K562 (cell line): ENCODE data around the gene NCBP2. TPM values are rescaled to one million over a fixed set of nuclear protein-coding genes. Genes with fewer than 3 reads are reported as not detected.

Experiments used
- ATAC-seq: fragments of 200-7000 bp; cut with Tn5 transposase; 3 replicates; pipeline ENCODE4 v1.9.1; 2020; ENCODE audit warnings: moderate library complexity
- BruUV-seq: library from RNA; stranded (reverse); fragments of 400-500 nt; replicated peaks from 2 replicates; lab custom pipeline; 2021; lab: Mats Ljungman, UMichigan
- CTCF ChIA-PET: fragments of 300-600 bp; formaldehyde crosslinking; extraction: SDS; loops from one replicate; lab custom pipeline; 2021; ENCODE audit warnings: low intra/inter-chr PET ratio; lab: Yijun Ruan, JAX
- POLR2A ChIA-PET: fragments of 300-600, 350-650 bp; sonication (Branson Sonifier 250); formaldehyde crosslinking; extraction: SDS; loops from one replicate; lab custom pipeline; 2021; ENCODE audit warnings: antibody characterized with exemption, inconsistent platforms; lab: Yijun Ruan, JAX
- DNase-seq, 4 experiments: peaks; one replicate each; pipeline versions ENCODE4 v3.0.0 to v3.0.0-alpha.2; 2011 to 2018; ENCODE audit warnings: low spot score in 3 of 4, mixed read lengths in 3 of 4; ENCODE audit errors: extremely low read depth in 1 of 4
- FAIRE-seq: peaks from 2 replicates; lab custom pipeline; 2011; peaks lifted over from hg19 to GRCh38; lab: Jason Lieb, UNC
- H2AFZ ChIP-seq: 2 replicates; pipeline ENCODE4 v1.6.0; 2011; ENCODE audit warnings: low read depth, low read length, control low read depth, inconsistent platforms
- H3K27ac ChIP-seq: fragments of 200-600 bp; 3 replicates; pipeline ENCODE4 v1.8.0; 2011; ENCODE audit warnings: low read depth, mild to moderate bottlenecking, control low read depth, inconsistent platforms, low read length, moderate library complexity, mixed read lengths; ENCODE audit errors: extremely low read depth
- H3K27me3 ChIP-seq, 2 experiments: fragments of 300-600 bp in 1 of 2; 2 replicates in 1 of 2; 3 replicates in 1 of 2; pipeline versions ENCODE4 v1.6.0 to v1.8.0; 2011; ENCODE audit warnings: inconsistent platforms in 2 of 2, low read length in 2 of 2, mild to moderate bottlenecking in 1 of 2, mixed read lengths in 1 of 2, moderate library complexity in 1 of 2; ENCODE audit not compliant: control insufficient read depth in 2 of 2, insufficient read depth in 2 of 2
- H3K36me3 ChIP-seq: fragments of 300-600 bp; 3 replicates; pipeline ENCODE4 v1.8.0; 2011; ENCODE audit warnings: mild to moderate bottlenecking, low read length, inconsistent platforms; ENCODE audit not compliant: control insufficient read depth, insufficient read depth
- H3K4me1 ChIP-seq, 2 experiments: fragments of 200-600 bp in 1 of 2; replicated peaks in 1 of 2; 2 replicates in 1 of 2; 3 replicates in 1 of 2; pipeline versions ENCODE4 v1.5.1 to v1.8.0; 2011; ENCODE audit warnings: inconsistent platforms in 2 of 2, low read length in 2 of 2, mild to moderate bottlenecking in 1 of 2, mixed read lengths in 1 of 2, moderate library complexity in 1 of 2; ENCODE audit not compliant: control insufficient read depth in 2 of 2, insufficient read depth in 2 of 2
- H3K4me2 ChIP-seq: 2 replicates; pipeline ENCODE4 v1.6.1; 2011; ENCODE audit warnings: low read length, control low read depth, inconsistent platforms, mixed read lengths; ENCODE audit not compliant: insufficient read depth
- H3K4me3 ChIP-seq: fragments of 200-600 bp; sonication (generic), shearing (Covaris generic); 2 replicates; pipeline ENCODE4 v1.5.1; 2016; ENCODE audit warnings: control low read depth, inconsistent platforms
- H3K79me2 ChIP-seq: fragments of 200-600 bp; 3 replicates; pipeline ENCODE4 v1.8.0; 2011; ENCODE audit warnings: low read length, inconsistent platforms; ENCODE audit not compliant: control insufficient read depth, insufficient read depth
- H3K9ac ChIP-seq, 2 experiments: 2 replicates each; pipeline versions ENCODE4 v1.6.0 to v1.6.1; 2011; ENCODE audit warnings: low read depth in 2 of 2, low read length in 2 of 2, control low read depth in 1 of 2, inconsistent platforms in 1 of 2, mild to moderate bottlenecking in 1 of 2, mixed read lengths in 1 of 2; ENCODE audit not compliant: insufficient read depth in 1 of 2
- H3K9me1 ChIP-seq: one replicate; pipeline ENCODE4 v1.6.0; 2011; ENCODE audit warnings: inconsistent platforms, mild to moderate bottlenecking, low read length, moderate library complexity; ENCODE audit not compliant: control insufficient read depth, insufficient read depth
- H3K9me3 ChIP-seq: replicated peaks from 2 replicates; pipeline ENCODE4 v1.5.1; 2011; ENCODE audit warnings: low read depth, low read length, inconsistent platforms; ENCODE audit not compliant: control insufficient read depth, insufficient read depth
- H4K20me1 ChIP-seq: replicated peaks from 2 replicates; pipeline ENCODE4 v1.6.1; 2011; ENCODE audit warnings: low read length, inconsistent platforms, mixed read lengths; ENCODE audit not compliant: control insufficient read depth, insufficient read depth
- NCOA1 ChIP-seq: fragments of 450-650 bp; IDR thresholded peaks from 2 replicates; pipeline ENCODE4 v1.6.1; 2016; ENCODE audit warnings: low read depth
- RFX5 ChIP-seq: IDR thresholded peaks from 2 replicates; pipeline ENCODE4 v1.6.1; 2011; ENCODE audit warnings: low read depth, mild to moderate bottlenecking, improper control_type of control experiment, low read length
- WGBS: fragments of 100-300 bp; shearing (Covaris generic); methylation state at CpG from one replicate; pipeline ENCODE4 v1.1.6; 2016; ENCODE audit warnings: low coverage, mixed read lengths; ENCODE audit not compliant: insufficient coverage; ENCODE audit errors: missing lambda C conversion rate; 5-methylcytosine and 5-hydroxymethylcytosine counted together
- in situ Hi-C: fragments of 300-500 bp; cut with MboI; formaldehyde crosslinking; loops from 4 replicates; pipeline ENCODE4 v1.15.0; 2018; ENCODE audit warnings: inconsistent platforms, mixed read lengths
- intact Hi-C: fragments of 100-400 bp; cut with micrococcal nuclease; formaldehyde crosslinking; loops from 2 replicates; pipeline ENCODE4 v1.14.2; 2022
- polyA plus RNA-seq, 8 experiments: library from polyadenylated mRNA; depleted of rRNA in 4 of 8; stranded (reverse) in 5 of 8; unstranded in 3 of 8; fragments of >200 nt; fragmentation: Nextera tagmentation in 2 of 8; fragmentation: Illumina TruSeq in 1 of 8; extraction: Ambion mirVana in 2 of 8; extraction: Trizol in 1 of 8; gene quantifications; 2 replicates each; pipeline versions ENCODE4 v1.2.1 to v1.2.3, GENCODE V29; 2011 to 2014; ENCODE audit warnings: inconsistent platforms in 1 of 8, missing spikeins in 1 of 8
- total RNA-seq, 7 experiments: library from RNA; depleted of rRNA in 6 of 7; stranded (reverse); fragments of >200 nt in 6 of 7; fragmentation: Illumina TruSeq in 2 of 7; extraction: Trizol in 2 of 7; gene quantifications; 2 replicates each; pipeline versions ENCODE4 v1.2.1 to v1.2.3, GENCODE V29; 2011 to 2021; ENCODE audit warnings: low replicate concordance in 1 of 7
- TF ChIP-seq, protein P1 (sequence below): fragments of 150-350 bp; IDR thresholded peaks from 2 replicates; pipeline ENCODE4 v1.6.1; 2014; ENCODE audit warnings: low read depth, mild to moderate bottlenecking, low read length, borderline replicate concordance

NCBP2 gene
- total and polyA plus RNA-seq, 9 of the 15 experiments (the other 6 are each of a cell fraction or from before 2014, with no cell fraction given) = 56.4 to 102 (median 82.3) TPM

DNA sequence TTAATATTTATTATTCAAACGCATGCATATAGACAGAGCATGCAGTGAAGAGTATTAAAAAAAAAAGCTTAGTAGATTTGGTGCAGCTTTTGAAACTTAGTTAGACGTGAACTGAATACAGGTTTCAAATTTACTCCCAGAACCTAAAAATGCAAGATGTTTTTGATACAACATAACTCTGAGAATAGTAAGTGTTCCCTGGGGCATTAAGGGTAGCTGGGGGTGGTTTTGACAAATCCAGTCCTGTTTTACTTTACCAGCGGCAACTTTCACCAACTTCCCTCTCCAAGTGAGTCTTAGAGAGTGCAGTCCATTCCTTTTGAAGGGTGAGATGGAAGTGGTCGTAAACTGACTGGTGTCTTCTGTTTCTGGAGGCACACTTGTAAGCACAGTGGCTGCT is 11.2 kb downstream of the NCBP2 start:
- TF ChIP-seq, protein P1, sequence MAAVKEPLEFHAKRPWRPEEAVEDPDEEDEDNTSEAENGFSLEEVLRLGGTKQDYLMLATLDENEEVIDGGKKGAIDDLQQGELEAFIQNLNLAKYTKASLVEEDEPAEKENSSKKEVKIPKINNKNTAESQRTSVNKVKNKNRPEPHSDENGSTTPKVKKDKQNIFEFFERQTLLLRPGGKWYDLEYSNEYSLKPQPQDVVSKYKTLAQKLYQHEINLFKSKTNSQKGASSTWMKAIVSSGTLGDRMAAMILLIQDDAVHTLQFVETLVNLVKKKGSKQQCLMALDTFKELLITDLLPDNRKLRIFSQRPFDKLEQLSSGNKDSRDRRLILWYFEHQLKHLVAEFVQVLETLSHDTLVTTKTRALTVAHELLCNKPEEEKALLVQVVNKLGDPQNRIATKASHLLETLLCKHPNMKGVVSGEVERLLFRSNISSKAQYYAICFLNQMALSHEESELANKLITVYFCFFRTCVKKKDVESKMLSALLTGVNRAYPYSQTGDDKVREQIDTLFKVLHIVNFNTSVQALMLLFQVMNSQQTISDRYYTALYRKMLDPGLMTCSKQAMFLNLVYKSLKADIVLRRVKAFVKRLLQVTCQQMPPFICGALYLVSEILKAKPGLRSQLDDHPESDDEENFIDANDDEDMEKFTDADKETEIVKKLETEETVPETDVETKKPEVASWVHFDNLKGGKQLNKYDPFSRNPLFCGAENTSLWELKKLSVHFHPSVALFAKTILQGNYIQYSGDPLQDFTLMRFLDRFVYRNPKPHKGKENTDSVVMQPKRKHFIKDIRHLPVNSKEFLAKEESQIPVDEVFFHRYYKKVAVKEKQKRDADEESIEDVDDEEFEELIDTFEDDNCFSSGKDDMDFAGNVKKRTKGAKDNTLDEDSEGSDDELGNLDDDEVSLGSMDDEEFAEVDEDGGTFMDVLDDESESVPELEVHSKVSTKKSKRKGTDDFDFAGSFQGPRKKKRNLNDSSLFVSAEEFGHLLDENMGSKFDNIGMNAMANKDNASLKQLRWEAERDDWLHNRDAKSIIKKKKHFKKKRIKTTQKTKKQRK = no peak
- TF ChIP-seq RFX5 = no peak
- TF ChIP-seq NCOA1 = no peak
- intact Hi-C loops (no loop called here), in situ Hi-C loops (no loop called here)
- ATAC-seq (no peak), DNase-seq (no peak), FAIRE-seq (no peak)
- Histone ChIP-seq H2AFZ (no peak overlapping the region), H3K36me3 (peaks cover 90% of the 10 kb centered on the region), H3K9ac (no peak overlapping the region), H3K9me3 (no peaks in the 10 kb centered on the region), H3K27me3 (no peaks in the 10 kb centered on the region), H3K79me2 (no peaks in the 10 kb centered on the region), H3K9me1 (no peaks in the 10 kb centered on the region), H3K27ac (no peak overlapping the region), H4K20me1 (no peaks in the 10 kb centered on the region), H3K4me1 (no peaks in the 10 kb centered on the region), H3K4me3 (no peak overlapping the region), H3K4me2 (no peak overlapping the region)
- POLR2A ChIA-PET = interaction anchor here (1.1 to 2.7 kb wide), 3 partner anchors 9 to 41 kb away, joined by 3 to 13 read pairs (median 4); partner anchors contain the start of gene NCBP2
- BruUV-seq = no TSS peak
- WGBS = 91% methylated on average over 4 of the region's 4 CpGs
- CTCF ChIA-PET = no interaction called here
